H1 (cell line): ENCODE results near the gene OSM. TPM values are rescaled to one million over a fixed set of nuclear protein-coding genes. Genes with fewer than 3 reads are reported as not detected.

Source experiments
- CHD1 ChIP-seq: IDR thresholded peaks from 2 replicates; pipeline ENCODE4 v1.6.1; 2012; ENCODE audit warnings: low read depth, low read length, improper control_type of control experiment
- EZH2 ChIP-seq: fragments of 200-600 bp; sonication (generic); IDR thresholded peaks from 2 replicates; pipeline ENCODE4 v1.7.1; 2012; ENCODE audit warnings: low read depth, mild to moderate bottlenecking, moderate library complexity, low read length, inconsistent platforms; ENCODE audit not compliant: severe bottlenecking
- GABPA ChIP-seq: IDR thresholded peaks from 2 replicates; pipeline ENCODE4 v1.6.1; 2011; ENCODE audit warnings: mild to moderate bottlenecking, low read length, moderate library complexity, borderline replicate concordance; ENCODE audit not compliant: insufficient read depth
- HDAC6 ChIP-seq: IDR thresholded peaks from one replicate; pipeline ENCODE4 v1.7.1; 2012; ENCODE audit warnings: low read depth, mild to moderate bottlenecking, inconsistent platforms, low read length, moderate library complexity
- NRF1 ChIP-seq: IDR thresholded peaks from 2 replicates; pipeline ENCODE4 v1.6.1; 2011; ENCODE audit warnings: mild to moderate bottlenecking, low read depth, low read length, improper control_type of control experiment
- PHF8 ChIP-seq: fragments of 200-600 bp; sonication (generic); conservative IDR thresholded peaks from 2 replicates; pipeline ENCODE4 v1.7.1; 2012; ENCODE audit warnings: low read depth, mild to moderate bottlenecking, inconsistent platforms, low read length, moderate library complexity
- POLR2AphosphoS5 ChIP-seq: IDR thresholded peaks from 2 replicates; pipeline ENCODE4 v1.6.1; 2011; ENCODE audit warnings: low read depth, low read length
- RXRA ChIP-seq: IDR thresholded peaks from 2 replicates; pipeline ENCODE4 v1.6.1; 2011; ENCODE audit warnings: low read depth, mild to moderate bottlenecking, low read length, moderate library complexity; ENCODE audit not compliant: insufficient read depth
- TAF7 ChIP-seq: optimal IDR thresholded peaks from 2 replicates; pipeline ENCODE3; 2011; ENCODE audit warnings: low read depth, mild to moderate bottlenecking, inconsistent platforms, low read length, moderate library complexity, borderline replicate concordance
- YY1 ChIP-seq: IDR thresholded peaks from 2 replicates; pipeline ENCODE4 v1.6.1; 2011; ENCODE audit warnings: low read depth, mild to moderate bottlenecking, low read length
- polyA plus RNA-seq, 7 experiments: library from polyadenylated mRNA; depleted of rRNA in 3 of 7; stranded (reverse) in 5 of 7; unstranded in 2 of 7; fragments of >200 nt in 5 of 7; fragments of 200-250 nt in 2 of 7; gene quantifications; 1 replicate in 5 of 7; 2 replicates in 1 of 7; 4 replicates in 1 of 7; pipeline versions ENCODE4 v1.2.1 to v1.2.3, GENCODE V29; 2011 to 2013; ENCODE audit warnings: missing spikeins in 2 of 7, mixed read lengths in 2 of 7
- total RNA-seq: library from RNA; stranded (reverse); fragmentation: NEBNext Ultra II Directional; extraction: Animal tissue kit (Norgen Biotek cat#: 25700); gene quantifications from 2 replicates; pipeline ENCODE4 v1.2.1, GENCODE V29; 2021
- TF ChIP-seq, protein P1 (sequence below): IDR thresholded peaks from 2 replicates; pipeline ENCODE4 v1.6.1; 2011; ENCODE audit warnings: low read length, improper control_type of control experiment

Gene OSM
- total and polyA plus RNA-seq, 2 of the 8 experiments (the other 6 are each of a cell fraction or from before 2014, with no cell fraction given), result not detected

- TF ChIP-seq, protein P1, sequence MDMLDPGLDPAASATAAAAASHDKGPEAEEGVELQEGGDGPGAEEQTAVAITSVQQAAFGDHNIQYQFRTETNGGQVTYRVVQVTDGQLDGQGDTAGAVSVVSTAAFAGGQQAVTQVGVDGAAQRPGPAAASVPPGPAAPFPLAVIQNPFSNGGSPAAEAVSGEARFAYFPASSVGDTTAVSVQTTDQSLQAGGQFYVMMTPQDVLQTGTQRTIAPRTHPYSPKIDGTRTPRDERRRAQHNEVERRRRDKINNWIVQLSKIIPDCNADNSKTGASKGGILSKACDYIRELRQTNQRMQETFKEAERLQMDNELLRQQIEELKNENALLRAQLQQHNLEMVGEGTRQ, result no peak
- TF ChIP-seq TAF7 (no peak), PHF8 (no peak), YY1 (no peak), POLR2AphosphoS5 (no peak), RXRA (no peak), NRF1 (no peak), EZH2 (no peak), GABPA (no peak), CHD1 (no peak), HDAC6 (no peak)
Observed at GRCh38 chr22:30244066-30244465, 22.6 kb downstream of the OSM start (continued).
